ENCODE results near the gene MS4A10. TPM values are rescaled to one million over a fixed set of nuclear protein-coding genes. Genes with fewer than 3 reads are reported as not detected.

Gene MS4A10
- total RNA-seq, 1 donor from 2014 or later = not detected

GRCh38 chr11:60744114-60744513, 41.0 kb upstream of the MS4A10 start:
- no peak for DNase-seq (ENCODE audit: low spot score)
- Mint-ChIP-seq H3K27ac (ENCODE audit: unreplicated experiment) (no peak overlapping the region), H3K4me1 (ENCODE audit: low read depth) (no peaks in the 10 kb centered on the region), H3K36me3 (ENCODE audit: low read depth) (no peaks in the 10 kb centered on the region), H3K9me3 (ENCODE audit: low read depth) (peaks cover 15% of the 10 kb centered on the region), H3K27me3 (ENCODE audit: low read depth) (peaks cover 8% of the 10 kb centered on the region), H3K4me3 (ENCODE audit: unreplicated experiment) (no peak overlapping the region)
- TF ChIP-seq, protein P1, sequence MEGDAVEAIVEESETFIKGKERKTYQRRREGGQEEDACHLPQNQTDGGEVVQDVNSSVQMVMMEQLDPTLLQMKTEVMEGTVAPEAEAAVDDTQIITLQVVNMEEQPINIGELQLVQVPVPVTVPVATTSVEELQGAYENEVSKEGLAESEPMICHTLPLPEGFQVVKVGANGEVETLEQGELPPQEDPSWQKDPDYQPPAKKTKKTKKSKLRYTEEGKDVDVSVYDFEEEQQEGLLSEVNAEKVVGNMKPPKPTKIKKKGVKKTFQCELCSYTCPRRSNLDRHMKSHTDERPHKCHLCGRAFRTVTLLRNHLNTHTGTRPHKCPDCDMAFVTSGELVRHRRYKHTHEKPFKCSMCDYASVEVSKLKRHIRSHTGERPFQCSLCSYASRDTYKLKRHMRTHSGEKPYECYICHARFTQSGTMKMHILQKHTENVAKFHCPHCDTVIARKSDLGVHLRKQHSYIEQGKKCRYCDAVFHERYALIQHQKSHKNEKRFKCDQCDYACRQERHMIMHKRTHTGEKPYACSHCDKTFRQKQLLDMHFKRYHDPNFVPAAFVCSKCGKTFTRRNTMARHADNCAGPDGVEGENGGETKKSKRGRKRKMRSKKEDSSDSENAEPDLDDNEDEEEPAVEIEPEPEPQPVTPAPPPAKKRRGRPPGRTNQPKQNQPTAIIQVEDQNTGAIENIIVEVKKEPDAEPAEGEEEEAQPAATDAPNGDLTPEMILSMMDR (IDR thresholded peaks at IDR 0.05) = no peak

- H3K4me1 Mint-ChIP-seq (ENCODE audit: low read depth) = no peaks in the 10 kb centered on the region
- no peak overlapping the region for H3K4me3 Mint-ChIP-seq (ENCODE audit: unreplicated experiment)
- peaks cover 28% of the 10 kb centered on the region for H3K27me3 Mint-ChIP-seq (ENCODE audit: low read depth)
Observed at GRCh38 chr11:60747359-60747873, 37.7 kb upstream of the MS4A10 start.

DNA sequence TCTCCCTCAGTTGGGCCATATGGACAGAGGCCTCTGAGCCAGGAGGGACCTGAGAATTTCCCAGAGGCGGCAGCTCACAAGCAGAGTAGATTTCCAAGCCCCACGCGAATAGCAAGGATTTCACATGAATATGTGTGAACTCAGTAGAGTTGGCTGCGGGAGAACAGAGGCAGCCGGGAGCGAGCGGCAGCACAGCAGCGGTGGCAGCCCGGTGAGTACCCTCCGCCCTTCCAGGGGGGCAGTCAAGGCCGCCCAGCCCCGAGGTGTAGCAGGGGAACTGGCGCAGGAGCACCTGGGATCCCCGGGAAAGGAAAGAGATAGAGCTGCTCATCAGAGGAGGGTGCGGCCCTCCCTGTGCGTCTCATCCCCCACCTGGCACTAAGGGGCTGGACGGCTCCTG, 36.9 kb upstream of the MS4A10 start:
- Mint-ChIP-seq H3K9me3 (ENCODE audit: low read depth) (peaks cover 4% of the 10 kb centered on the region), H3K36me3 (ENCODE audit: low read depth) (no peaks in the 10 kb centered on the region), H3K27ac (ENCODE audit: unreplicated experiment) (no peak overlapping the region), H3K27me3 (ENCODE audit: low read depth) (peaks cover 35% of the 10 kb centered on the region), H3K4me3 (ENCODE audit: unreplicated experiment) (no peak overlapping the region), H3K4me1 (ENCODE audit: low read depth) (no peaks in the 10 kb centered on the region)
- TF ChIP-seq, protein P1 (IDR thresholded peaks at IDR 0.05) = no peak
- no peak for DNase-seq (ENCODE audit: low spot score)

More at GRCh38 chr11:60747359-60747873, 37.7 kb upstream of the MS4A10 start:
- Mint-ChIP-seq H3K9me3 (ENCODE audit: low read depth) (peaks cover 9% of the 10 kb centered on the region), H3K27ac (ENCODE audit: unreplicated experiment) (no peak overlapping the region), H3K36me3 (ENCODE audit: low read depth) (no peaks in the 10 kb centered on the region)
- no peak for DNase-seq (ENCODE audit: low spot score)
- TF ChIP-seq, protein P1 (IDR thresholded peaks at IDR 0.05) = no peak

DNA sequence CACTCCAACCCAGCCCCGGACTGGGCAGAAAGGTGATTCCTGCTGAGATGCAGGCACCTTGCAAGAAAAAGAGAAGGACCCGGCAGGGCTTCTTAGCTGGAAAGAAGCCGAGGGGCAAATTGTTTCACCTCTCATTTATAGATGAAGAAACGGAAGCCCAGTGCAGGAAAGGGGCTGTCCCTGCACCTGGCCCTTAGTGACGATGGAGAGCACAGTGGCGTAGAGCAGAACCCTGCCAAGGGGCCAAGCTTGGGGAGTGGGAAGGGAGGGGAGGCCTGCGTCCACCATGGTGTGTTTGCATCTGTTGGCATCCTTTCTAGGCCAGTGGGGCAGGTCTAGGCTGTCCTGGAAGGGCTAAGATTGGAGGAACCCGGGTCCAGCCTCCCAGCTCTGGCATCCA, 36.3 kb upstream of the MS4A10 start:
- DNase-seq (ENCODE audit: low spot score) = no peak
- peaks cover 4% of the 10 kb centered on the region for H3K9me3 Mint-ChIP-seq (ENCODE audit: low read depth)
- no peaks in the 10 kb centered on the region for H3K4me1 Mint-ChIP-seq (ENCODE audit: low read depth)
- TF ChIP-seq, protein P1 (IDR thresholded peaks at IDR 0.05) = no peak
- H3K4me3 Mint-ChIP-seq (ENCODE audit: unreplicated experiment) = no peak overlapping the region
- no peak overlapping the region for H3K27ac Mint-ChIP-seq (ENCODE audit: unreplicated experiment)
- H3K27me3 Mint-ChIP-seq (ENCODE audit: low read depth) = peaks cover 38% of the 10 kb centered on the region
- H3K36me3 Mint-ChIP-seq (ENCODE audit: low read depth) = no peaks in the 10 kb centered on the region

DNA sequence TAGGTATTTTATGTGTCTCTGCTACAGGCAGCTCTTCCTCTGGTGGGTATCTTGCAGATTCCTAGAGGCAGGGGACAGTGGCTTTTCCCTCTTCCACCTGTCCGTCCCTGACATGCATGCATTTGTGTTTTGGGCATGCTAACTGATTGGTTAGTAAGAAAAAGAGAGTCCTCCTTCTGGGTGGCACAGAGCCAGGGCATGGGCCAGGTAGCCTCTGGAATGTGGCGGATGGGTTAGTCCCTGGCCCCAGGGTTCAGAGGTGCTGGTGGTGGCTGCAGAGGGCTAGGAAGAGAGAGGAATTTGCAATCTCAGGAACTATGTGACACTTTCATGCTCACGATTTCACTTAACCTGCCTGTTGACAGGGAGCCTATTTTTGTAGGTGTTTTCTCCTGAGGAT, 34.2 kb upstream of the MS4A10 start:
- Mint-ChIP-seq H3K27me3 (ENCODE audit: low read depth) (peaks cover 39% of the 10 kb centered on the region), H3K27ac (ENCODE audit: unreplicated experiment) (no peak overlapping the region), H3K4me1 (ENCODE audit: low read depth) (no peaks in the 10 kb centered on the region), H3K9me3 (ENCODE audit: low read depth) (no peaks in the 10 kb centered on the region), H3K36me3 (ENCODE audit: low read depth) (no peaks in the 10 kb centered on the region), H3K4me3 (ENCODE audit: unreplicated experiment) (no peak overlapping the region)
- no peak for DNase-seq (ENCODE audit: low spot score)
- TF ChIP-seq, protein P1 (IDR thresholded peaks at IDR 0.05) = no peak

Data from chondrocyte (in vitro differentiated cells).